Measurements from ENCODE around the gene TMCC1.

The TMCC1 gene

DNA sequence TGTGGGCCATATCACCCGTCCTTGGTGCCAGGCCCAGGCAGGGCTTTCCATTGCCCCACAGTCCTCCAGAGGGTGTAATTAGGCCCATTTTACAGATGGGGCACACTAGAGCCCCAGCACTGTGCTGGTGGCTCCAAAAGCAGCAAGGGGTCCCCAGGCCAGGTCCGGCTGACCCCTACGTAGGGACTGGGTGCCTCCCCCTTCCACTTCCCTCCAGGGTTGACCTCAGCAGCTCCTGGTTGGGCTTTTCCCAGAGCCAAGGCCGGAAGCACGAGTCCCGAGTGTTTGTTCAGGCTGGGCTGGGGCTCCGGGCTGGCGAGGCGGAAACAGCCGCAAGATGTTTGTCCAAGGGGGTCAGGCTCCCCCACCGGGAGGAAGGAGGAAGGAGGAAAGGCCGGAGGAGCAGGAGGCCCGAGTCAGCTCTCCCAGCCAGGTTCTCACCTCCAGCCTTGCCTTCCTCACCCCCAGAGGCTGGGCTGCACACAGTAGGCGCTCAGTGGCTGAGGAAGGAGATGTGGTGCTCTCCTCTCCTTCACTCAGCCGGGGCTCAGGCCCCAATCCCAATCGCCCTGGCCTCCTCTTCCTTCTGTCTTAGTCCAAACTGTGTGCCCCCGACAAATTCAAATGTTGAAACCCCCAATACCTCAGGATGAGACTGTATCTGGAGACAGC, 269.9 kb downstream of the TMCC1 start:
- DNase-seq (ENCODE audit: low read depth in 3 of 3) = no peak

DNA sequence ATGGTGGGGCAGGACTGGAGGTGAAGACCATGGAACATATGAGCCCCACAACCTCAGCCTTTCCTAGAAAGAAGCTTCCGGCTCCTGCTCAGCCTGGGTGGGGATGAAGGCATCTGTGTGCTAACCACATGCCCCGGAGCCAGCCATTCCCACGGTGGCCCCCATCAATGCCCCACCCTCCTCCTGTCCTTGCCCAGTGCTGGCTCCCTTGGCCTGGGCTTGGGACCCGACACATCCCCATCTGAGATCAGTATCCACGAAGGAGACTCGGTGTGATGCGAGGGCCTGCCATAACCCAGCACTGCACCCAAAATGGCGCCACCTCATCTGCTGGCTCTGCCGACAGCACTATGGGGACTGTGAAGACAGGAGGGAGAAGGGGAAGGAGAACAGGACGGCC, 270.6 kb downstream of the TMCC1 start:
- DNase-seq (ENCODE audit: low read depth in 3 of 3) = no peak

- DNase-seq (ENCODE audit: low read depth in 3 of 3) = no peak
Observed at GRCh38 chr3:129622226-129622874, 271.2 kb downstream of the TMCC1 start.

DNA sequence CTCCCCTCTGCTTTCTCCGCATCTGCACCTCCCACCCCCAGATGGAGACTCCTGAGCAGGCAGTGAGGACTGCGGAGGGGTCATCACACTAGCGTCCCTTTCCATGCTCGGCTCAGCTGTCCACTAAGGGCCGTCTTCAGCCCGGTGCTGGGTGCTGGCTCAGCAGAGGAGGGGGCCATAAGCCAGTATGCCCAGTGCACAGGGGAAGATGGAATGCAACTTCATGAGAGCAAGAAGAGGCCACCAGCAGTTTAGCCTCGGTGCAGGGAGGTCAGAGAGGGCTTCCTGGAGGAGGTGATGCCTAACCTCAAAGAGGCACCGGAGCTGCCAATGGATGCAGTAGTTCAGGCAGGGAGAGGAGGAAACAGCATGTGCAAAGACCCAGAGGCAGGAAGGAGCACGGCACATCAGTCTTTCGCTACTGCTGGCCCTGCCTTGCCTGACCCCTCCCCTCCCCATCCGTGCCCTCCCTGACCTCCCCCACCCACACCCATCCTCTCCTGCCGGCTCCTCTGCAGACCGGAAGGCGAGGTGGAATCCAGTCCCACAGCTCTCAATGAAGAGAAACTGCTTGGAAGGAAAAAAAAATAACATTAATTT, 271.8 kb downstream of the TMCC1 start:
- DNase-seq (ENCODE audit: low read depth in 3 of 3) = no peak

DNA sequence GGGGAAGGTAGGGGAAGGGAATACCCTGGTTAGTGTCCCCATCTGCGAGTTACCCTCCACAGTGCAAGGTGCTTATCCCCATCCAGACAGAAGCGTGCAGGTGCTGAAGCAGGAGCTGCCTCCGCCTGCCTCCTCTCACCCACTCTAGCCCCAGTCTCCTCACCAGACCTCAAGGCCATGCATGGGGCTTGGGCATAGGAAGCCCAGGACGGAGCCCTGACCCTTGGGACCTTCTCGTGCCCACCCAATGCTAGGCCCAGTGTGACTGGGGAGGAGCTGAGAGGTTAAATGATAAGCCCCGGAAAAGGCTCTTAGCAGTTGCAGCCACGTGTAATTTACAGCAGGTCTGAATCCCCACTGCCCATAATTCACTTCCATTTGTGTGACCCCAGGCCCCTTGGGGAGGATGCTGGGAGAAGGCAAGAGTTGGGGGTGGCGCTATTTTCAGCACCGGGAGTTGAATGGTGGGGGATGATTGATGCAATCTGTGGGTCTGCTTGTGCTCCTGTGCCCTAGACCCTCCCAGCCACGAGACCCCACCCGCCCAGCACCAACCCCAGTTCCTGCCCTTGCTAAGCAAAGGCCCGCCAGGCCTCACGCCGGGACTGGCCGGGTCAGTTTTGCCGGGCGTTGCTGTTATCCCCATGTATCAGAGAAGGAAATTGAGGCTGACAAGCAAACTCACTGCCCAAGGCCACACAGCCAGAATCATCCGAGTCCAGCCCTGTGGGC, 272.5 kb downstream of the TMCC1 start:
- no peak for DNase-seq (ENCODE audit: low read depth in 3 of 3)

DNA sequence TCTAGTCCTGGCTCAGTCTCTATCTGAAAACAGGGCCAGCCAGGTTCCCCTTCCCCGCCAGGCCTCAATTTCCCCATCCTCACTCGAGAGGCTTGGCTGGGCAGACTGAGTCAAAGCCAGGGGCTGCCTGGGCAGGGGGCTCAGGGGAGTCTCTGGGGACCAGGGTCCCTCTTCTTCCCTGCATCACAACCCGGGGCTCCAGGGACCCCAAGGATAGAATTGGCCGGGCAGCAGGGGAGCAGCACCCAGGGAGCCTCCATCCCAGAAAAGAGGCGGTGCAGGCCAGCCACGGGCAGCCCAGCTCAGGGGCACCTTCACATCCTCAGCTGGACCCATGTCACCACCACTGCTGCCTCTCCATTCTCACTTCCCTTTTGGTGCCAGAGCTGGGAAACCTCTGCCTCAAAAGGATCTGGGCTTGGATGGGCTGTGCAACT, 273.8 kb downstream of the TMCC1 start:
- DNase-seq (ENCODE audit: low read depth in 3 of 3) = no peak

DNA sequence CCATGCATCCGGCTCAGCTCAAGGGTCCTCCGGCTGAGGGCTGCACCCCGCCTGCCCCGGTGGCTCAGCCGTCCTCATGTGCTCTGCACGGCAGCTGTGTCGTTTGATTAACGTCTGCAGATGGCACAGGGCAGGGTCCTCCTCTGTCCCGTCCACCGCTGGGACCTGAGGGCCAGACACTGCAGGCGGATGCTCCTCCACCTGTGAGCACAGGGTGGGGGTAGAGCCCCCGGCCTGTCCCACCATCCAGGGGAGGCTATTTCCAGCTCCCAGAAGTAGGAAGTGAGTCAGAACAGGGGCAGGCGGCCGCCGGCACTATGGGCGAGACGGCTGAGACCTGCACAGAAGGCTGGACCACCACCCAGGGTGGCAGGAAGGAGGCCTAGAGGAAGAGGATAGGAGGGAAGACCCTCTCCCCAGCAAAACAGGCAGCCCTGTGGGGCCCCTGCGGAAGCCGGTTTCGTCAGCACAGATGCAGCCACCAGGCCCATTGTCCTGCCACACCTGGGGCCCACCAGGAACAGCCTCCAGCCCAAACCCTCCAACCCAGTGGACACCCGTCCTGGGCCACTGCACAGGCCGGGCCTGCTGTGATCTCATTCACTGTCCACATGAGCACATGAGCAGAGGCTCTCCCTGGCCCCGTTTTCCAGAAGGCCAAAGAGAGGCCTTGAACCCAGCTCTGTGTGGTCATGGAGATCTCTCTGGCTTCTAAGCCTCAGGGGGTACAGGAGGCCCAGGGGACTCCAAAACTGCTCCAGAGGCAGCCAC, 274.4 kb downstream of the TMCC1 start:
- DNase-seq (ENCODE audit: low read depth in 3 of 3) = no peak

DNA sequence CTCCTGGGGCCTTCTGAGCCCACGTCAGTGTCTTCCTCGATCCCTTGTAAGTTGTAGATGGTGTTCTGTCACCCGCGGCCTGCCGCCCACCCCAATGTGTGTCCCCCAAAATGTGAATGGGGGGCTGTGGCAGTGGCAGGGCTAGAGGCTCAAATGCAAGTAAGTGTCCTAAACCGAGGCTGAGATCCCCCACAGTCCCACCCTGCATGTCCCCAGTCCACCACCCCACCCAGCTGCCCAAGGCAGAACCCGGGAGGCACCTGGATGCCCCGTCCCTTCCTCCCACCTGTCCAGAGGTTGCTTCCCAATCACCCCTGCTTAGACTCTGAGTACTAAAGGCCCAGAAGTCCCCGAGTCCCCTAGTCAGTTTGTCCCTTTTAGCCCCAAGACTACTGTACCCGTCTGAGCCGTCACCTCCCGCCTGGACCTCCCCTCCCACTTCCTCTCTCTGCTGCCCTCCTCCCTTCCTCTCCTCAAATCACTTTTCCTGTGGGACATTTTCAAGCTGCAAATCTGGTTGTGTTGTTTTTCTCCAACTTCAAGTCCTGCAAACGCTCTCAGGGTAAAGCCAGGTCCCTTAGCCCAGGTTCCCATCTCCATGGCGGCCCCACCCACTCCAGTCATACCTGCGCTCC, 275.2 kb downstream of the TMCC1 start:
- no peak for DNase-seq (ENCODE audit: low read depth in 3 of 3)

DNA sequence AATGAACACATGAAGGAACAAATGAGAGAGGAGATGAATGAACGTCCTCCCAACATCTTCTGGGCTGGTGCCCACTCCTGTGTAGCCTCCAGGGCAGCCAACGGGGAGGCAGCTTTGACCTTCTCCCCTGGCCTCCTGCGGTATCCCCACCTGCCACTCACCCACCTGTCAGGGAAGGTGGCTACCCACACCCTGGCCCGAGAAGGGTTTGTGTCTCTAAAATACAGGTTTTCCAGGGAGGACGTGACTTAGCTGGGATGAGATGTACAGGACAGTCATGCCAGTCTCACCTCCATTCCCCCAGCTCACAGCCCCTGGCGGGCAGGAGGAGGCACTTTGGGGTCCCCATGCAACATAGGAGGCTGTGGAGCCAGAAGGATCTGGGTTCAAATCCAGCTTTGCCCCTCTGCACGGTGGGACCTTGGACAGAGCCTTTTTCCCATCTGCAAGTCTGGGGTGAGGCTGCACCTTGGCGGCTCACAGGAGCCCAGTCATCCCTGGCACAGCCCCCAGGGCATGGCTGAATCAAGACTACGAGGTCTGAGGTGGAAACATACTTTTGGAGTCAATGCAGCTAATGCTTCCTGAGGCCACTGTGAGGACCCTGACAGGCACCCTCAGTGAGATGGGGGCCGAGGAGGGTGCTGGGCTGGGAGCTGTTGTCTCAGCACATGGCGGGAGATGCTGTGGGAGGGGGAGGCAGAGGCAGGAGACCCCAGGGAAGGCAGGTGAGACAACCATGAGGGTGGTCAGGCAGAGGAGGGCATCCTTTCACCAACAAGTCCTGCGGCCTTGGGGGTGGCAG, 275.9 kb downstream of the TMCC1 start:
- DNase-seq (ENCODE audit: low read depth in 3 of 3) = no peak

DNA sequence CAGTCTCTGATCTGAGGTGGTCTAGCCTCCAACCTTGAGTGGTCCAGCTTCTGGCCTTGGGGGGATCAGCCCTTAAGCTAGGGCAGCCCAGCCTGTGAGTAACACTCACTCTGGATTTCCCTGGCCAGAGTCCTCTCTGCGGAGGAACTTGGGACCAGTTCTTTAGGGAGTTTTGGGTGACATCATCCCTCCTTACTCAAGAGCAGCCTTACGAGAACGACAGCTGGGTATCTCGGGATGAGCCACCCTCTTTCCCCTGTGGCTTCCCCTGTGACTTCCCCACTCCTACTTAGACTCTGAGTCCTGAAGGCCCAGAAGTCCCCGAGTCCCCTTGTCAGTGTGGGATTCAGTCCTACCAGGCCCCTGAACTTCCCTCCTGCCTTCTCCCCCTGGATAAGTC, 276.8 kb downstream of the TMCC1 start:
- no peak for DNase-seq (ENCODE audit: low read depth in 3 of 3)

- DNase-seq (ENCODE audit: low read depth in 3 of 3) = no peak
Observed at GRCh38 chr3:129616291-129616690, 277.2 kb downstream of the TMCC1 start.

- DNase-seq (ENCODE audit: low read depth in 3 of 3) = no peak
Observed at GRCh38 chr3:129615751-129616281, 277.7 kb downstream of the TMCC1 start.

DNA sequence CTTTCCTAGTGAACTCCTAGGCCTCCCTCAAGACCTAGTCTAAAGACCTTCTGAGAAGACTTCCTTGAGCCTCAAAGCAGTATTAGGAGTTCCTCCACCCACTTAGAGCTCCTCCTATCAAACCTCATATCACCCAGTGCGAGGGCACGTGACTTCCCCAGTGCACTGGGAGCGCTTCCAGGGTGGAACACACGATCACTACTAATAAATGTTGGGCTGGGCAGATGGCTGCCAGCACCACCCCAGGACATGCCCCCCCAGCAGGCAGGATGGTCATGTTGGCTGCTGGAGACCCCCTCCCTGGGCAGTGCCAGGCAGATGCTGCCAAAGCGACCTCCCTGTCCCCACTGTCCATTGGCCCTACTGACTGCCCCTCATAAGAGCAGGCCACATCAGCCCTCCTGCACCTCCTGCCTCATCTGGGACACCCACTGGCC, 278.6 kb downstream of the TMCC1 start:
- no peak for DNase-seq (ENCODE audit: low read depth in 3 of 3)

- no peak for DNase-seq (ENCODE audit: low read depth in 3 of 3)
Observed at GRCh38 chr3:129614435-129614834, 279.1 kb downstream of the TMCC1 start.

- DNase-seq (ENCODE audit: low read depth in 3 of 3) = no peak
Observed at GRCh38 chr3:129613367-129613740, 280.2 kb downstream of the TMCC1 start.

DNA sequence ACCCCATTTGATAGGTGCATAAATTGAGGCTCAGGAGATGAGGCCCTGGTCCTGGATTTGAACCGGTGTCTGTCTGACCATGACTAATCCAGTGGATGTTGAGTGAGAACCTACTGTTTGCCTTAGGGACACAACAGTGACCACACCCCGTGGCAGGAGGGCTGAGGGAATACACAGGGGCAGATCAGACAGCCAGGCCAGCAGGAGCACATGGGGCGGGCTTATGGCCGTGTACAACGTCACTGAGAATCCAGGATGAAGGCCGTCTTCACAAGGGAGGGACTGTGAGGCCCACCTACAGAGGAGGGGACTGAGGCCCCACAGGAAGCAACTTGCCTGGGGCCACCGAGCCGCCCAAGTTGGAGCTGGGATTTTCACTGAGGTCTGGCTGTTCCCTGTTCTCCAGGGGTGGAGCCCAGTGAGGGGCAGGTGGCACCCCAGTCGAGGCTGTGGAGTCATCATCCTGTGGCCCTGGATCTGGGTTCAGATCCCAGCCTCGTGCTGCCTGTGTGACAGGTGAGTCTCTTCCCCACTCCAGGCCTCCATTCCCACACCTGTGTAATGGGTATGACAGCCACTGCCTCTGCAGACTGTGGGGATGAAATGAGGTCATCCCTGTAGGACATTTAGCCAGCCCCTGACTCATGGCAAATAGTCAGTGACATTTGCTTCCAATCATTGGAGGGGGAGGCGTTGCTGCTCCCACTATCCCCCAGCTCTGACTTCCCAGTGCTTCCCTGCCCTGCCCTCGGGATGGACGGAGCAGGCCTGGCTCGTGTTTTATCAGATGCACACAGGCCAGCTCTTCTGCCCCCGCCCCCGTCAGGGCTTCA, 280.8 kb downstream of the TMCC1 start:
- DNase-seq (ENCODE audit: low read depth in 3 of 3) = no peak

DNA sequence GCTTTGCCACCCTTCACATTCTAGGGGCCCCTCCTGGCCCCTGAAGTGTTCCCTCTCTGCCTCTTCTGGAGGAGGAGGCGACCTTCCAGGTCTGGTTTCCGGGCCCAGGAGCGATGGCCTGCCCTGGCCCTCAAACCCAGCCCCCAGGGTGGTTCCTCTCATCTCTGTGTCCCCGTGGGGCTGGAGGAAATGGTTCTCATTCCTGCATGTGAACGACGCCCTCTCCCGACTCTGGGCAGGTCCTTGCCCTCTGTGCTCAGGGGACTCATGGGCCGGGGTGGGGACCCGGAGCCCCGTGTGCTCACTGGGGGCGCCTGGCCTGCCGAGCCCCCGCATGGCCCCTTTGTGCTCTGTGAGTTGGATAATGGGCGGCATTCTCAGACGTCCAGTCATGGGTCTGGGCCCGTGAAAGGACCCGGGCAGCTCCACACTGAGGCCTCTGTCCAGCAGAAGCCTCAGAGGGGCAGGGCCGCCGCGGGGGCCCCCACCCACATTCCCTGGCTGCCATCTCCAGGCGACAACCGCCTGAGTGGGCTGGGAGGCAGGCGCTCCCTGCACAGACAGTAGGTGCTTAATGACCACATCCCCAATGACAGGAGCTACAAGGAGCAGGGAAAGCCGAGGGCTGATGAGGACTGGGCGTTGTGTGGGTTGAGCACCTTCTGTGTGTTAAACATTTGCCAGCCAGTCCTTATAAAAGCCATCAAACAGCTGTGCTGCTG, 281.5 kb downstream of the TMCC1 start:
- DNase-seq (ENCODE audit: low read depth in 3 of 3) = no peak

GRCh38 chr3:129611446-129611800, 282.1 kb downstream of the TMCC1 start:
- DNase-seq (ENCODE audit: low read depth in 3 of 3) = no peak

Data from stimulated activated CD4-positive, alpha-beta T cell treated with anti-CD3 and anti-CD28 coated beads, TNF-alpha, amount 100 ng/mL, for 24 hours (primary cell).